ENCODE results near the gene MDC1.

The MDC1 gene

GRCh38 chr6:30741789-30742315 lies 24.8 kb upstream of the MDC1 start:
- ChIA-PET POLR2A (interaction anchor here (0.6 to 4.0 kb wide), 15 partner anchors 9 to 172 kb away, joined by 3 to 84 read pairs (median 6); partner anchors contain the start of genes MDC1 and VARS2), CTCF (interaction anchor here (0.6 to 2.7 kb wide), 10 partner anchors 8 to 86 kb away, joined by 3 to 20 read pairs (median 4); no protein-coding TSS in a partner anchor)
- H3K9me3 ChIP-seq (ENCODE audit: control insufficient read depth, insufficient read depth, low read depth, low read length): no peaks in the 10 kb centered on the region
- peak overlapping the region; percentile 67 for H3K4me3 ChIP-seq (ENCODE audit: low read depth, low read length)
- H3K36me3 ChIP-seq (ENCODE audit: control insufficient read depth in 2 of 2, insufficient read depth in 1 of 2, low read length in 2 of 2): peaks cover 24 to 46% of the 10 kb centered on the region in 2 experiments; a peak in 2 of 3 replicates
- no peaks in the 10 kb centered on the region for H3K4me1 ChIP-seq (ENCODE audit: control insufficient read depth, insufficient read depth, low read length)
- peak overlapping the region; percentile 94 for H3K27ac ChIP-seq (ENCODE audit: extremely low read depth, low read depth, low read length)
- TF ChIP-seq ZNF335 (tag by site-specific recombination; conservative IDR thresholded peaks at IDR 0.05) (peak; percentile 72), ZBTB11 (tag by site-specific recombination; conservative IDR thresholded peaks at IDR 0.05; ENCODE audit: low read depth) (peak; percentile 31; the same call in 1 of the 2 replicates), ZBTB20 (tag by site-specific recombination; IDR thresholded peaks at IDR 0.05) (no peak), ZNF426 (tag by site-specific recombination; IDR thresholded peaks at IDR 0.05) (no peak), MZF1 (tag by site-specific recombination; IDR thresholded peaks at IDR 0.05; ENCODE audit: borderline replicate concordance) (no peak), ZNF248 (tag by site-specific recombination; IDR thresholded peaks at IDR 0.05) (no peak), GLIS1 (tag by site-specific recombination; IDR thresholded peaks at IDR 0.05) (no peak), WT1 (tag by site-specific recombination; IDR thresholded peaks at IDR 0.05) (0 out of 2 replicates have a peak, but pooled peaks have one; percentile 8), SP7 (tag by site-specific recombination; IDR thresholded peaks at IDR 0.05) (no peak; the same call in 1 of the 2 replicates), ZNF391 (tag by site-specific recombination; IDR thresholded peaks at IDR 0.05; ENCODE audit: borderline replicate concordance, low read depth) (no peak), ZXDB (tag by site-specific recombination; IDR thresholded peaks at IDR 0.05) (0 out of 2 replicates have a peak, but pooled peaks have one; percentile 4), ZNF157 (tag by site-specific recombination; IDR thresholded peaks at IDR 0.05) (0 out of 2 replicates have a peak, but pooled peaks have one; percentile 36), ZNF473 (tag by site-specific recombination; IDR thresholded peaks at IDR 0.05) (no peak), ZNF341 (tag by site-specific recombination; IDR thresholded peaks at IDR 0.05; ENCODE audit: low read depth) (no peak), ZNF629 (tag by site-specific recombination; IDR thresholded peaks at IDR 0.05) (no peak), ZNF658 (tag by site-specific recombination; IDR thresholded peaks at IDR 0.05) (no peak), ZNF830 (tag by site-specific recombination; IDR thresholded peaks at IDR 0.05; ENCODE audit: low read depth) (no peak), BCL11B (tag by site-specific recombination; IDR thresholded peaks at IDR 0.05; ENCODE audit: low read depth) (no peak), ZSCAN4 (tag by site-specific recombination; IDR thresholded peaks at IDR 0.05) (no peak), ZNF549 (tag by site-specific recombination; IDR thresholded peaks at IDR 0.05) (no peak), SETDB1 (IDR thresholded peaks at IDR 0.05; ENCODE audit: insufficient read length, low read length) (no peak), ZNF600 (tag by site-specific recombination; IDR thresholded peaks at IDR 0.05) (0 out of 2 replicates have a peak, but pooled peaks have one; percentile 25), ZNF138 (tag by site-specific recombination; IDR thresholded peaks at IDR 0.05; ENCODE audit: borderline replicate concordance) (no peak), ZNF311 (tag by site-specific recombination; IDR thresholded peaks at IDR 0.05; ENCODE audit: borderline replicate concordance) (no peak), ZNF521 (tag by site-specific recombination; IDR thresholded peaks at IDR 0.05) (no peak), ZFP41 (tag by site-specific recombination; IDR thresholded peaks at IDR 0.05; ENCODE audit: borderline replicate concordance) (no peak), ZNF596 (tag by site-specific recombination; IDR thresholded peaks at IDR 0.05) (no peak), ZNF121 (tag by site-specific recombination; IDR thresholded peaks at IDR 0.05) (no peak), HOXA7 (CRISPR knock-in tag; IDR thresholded peaks at IDR 0.05; ENCODE audit: borderline replicate concordance) (no peak)
- TF ChIP-seq, protein P1, sequence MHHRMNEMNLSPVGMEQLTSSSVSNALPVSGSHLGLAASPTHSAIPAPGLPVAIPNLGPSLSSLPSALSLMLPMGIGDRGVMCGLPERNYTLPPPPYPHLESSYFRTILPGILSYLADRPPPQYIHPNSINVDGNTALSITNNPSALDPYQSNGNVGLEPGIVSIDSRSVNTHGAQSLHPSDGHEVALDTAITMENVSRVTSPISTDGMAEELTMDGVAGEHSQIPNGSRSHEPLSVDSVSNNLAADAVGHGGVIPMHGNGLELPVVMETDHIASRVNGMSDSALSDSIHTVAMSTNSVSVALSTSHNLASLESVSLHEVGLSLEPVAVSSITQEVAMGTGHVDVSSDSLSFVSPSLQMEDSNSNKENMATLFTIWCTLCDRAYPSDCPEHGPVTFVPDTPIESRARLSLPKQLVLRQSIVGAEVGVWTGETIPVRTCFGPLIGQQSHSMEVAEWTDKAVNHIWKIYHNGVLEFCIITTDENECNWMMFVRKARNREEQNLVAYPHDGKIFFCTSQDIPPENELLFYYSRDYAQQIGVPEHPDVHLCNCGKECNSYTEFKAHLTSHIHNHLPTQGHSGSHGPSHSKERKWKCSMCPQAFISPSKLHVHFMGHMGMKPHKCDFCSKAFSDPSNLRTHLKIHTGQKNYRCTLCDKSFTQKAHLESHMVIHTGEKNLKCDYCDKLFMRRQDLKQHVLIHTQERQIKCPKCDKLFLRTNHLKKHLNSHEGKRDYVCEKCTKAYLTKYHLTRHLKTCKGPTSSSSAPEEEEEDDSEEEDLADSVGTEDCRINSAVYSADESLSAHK (tag by site-specific recombination; IDR thresholded peaks at IDR 0.05): no peak
- TF ChIP-seq, protein P2, sequence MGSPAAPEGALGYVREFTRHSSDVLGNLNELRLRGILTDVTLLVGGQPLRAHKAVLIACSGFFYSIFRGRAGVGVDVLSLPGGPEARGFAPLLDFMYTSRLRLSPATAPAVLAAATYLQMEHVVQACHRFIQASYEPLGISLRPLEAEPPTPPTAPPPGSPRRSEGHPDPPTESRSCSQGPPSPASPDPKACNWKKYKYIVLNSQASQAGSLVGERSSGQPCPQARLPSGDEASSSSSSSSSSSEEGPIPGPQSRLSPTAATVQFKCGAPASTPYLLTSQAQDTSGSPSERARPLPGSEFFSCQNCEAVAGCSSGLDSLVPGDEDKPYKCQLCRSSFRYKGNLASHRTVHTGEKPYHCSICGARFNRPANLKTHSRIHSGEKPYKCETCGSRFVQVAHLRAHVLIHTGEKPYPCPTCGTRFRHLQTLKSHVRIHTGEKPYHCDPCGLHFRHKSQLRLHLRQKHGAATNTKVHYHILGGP (tag by site-specific recombination; IDR thresholded peaks at IDR 0.05): no peak
